ENCODE data around the gene GPR158.

The GPR158 gene

DNA sequence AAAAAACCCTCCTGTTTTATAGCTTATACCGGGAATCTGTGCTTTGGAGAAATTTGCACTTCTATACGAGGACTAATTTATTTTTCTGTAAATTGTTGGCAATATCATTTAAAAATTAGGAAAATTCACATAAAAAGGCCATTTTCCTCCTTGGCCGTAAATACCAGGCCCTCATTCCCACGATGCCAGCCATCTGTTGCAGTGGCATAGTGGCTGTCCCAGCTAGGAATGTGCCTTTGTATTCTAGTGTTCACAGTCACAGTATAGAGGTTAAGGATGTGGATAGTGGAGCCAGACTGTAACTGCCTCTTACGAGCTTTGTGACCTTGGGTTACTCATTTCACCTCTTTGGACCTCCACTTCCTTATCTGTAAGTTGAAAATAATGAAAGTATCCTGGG is 312.5 kb downstream of the GPR158 start:
- no peaks in the 10 kb centered on the region for H3K36me3 ChIP-seq (ENCODE audit: control insufficient read depth in 5 of 5, insufficient read depth in 5 of 5, low read length in 5 of 5)
- no peaks in the 10 kb centered on the region for H3K4me1 ChIP-seq (ENCODE audit: control insufficient read depth in 5 of 5, insufficient read depth in 5 of 5, low read length in 5 of 5)
- H3K9me3 ChIP-seq (ENCODE audit: control insufficient read depth in 5 of 5, low read length in 5 of 5), result peaks cover 0 to 5% (median 3%) of the 10 kb centered on the region in 5 donors
- H3K27me3 ChIP-seq (ENCODE audit: control insufficient read depth in 5 of 5, insufficient read depth in 4 of 5, low read length in 5 of 5), result no peaks in the 10 kb centered on the region
- H3K27ac ChIP-seq (ENCODE audit: low read depth, low read length), result no peak overlapping the region
- no peak overlapping the region for H3K9ac ChIP-seq (ENCODE audit: low read length in 5 of 5)
- H3K4me3 ChIP-seq (ENCODE audit: low read depth in 1 of 5, low read length in 5 of 5), result no peak overlapping the region

DNA sequence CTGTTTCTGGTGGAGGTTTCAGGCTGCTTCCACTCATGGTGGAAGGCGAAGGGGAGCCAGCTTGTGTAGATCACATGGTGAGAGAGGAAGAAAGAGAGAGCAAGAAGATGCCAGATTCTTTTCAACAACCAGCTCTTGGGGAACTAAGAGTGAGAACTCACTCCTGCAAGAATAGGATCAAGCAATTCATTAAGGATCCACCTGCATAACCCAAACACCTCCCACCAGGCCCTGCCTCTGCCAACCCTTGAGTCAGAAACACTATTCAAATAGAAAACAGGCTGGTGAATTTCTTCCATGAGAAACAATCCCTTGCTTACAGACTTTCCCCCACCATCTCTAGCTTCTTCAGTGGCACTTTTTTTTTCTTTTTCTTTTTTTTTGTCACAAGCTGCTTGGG is 317.2 kb downstream of the GPR158 start:
- no peak overlapping the region for H3K27ac ChIP-seq (ENCODE audit: low read depth, low read length)
- H3K27me3 ChIP-seq (ENCODE audit: control insufficient read depth in 5 of 5, insufficient read depth in 4 of 5, low read length in 5 of 5), result no peaks in the 10 kb centered on the region
- no peak overlapping the region for H3K9ac ChIP-seq (ENCODE audit: low read length in 5 of 5)
- no peaks in the 10 kb centered on the region for H3K4me1 ChIP-seq (ENCODE audit: control insufficient read depth in 5 of 5, insufficient read depth in 5 of 5, low read length in 5 of 5)
- no peaks in the 10 kb centered on the region for H3K36me3 ChIP-seq (ENCODE audit: control insufficient read depth in 5 of 5, insufficient read depth in 5 of 5, low read length in 5 of 5)
- H3K9me3 ChIP-seq (ENCODE audit: control insufficient read depth in 5 of 5, low read length in 5 of 5), result no peaks in the 10 kb centered on the region
- H3K4me3 ChIP-seq (ENCODE audit: low read depth in 1 of 5, low read length in 5 of 5), result no peak overlapping the region

DNA sequence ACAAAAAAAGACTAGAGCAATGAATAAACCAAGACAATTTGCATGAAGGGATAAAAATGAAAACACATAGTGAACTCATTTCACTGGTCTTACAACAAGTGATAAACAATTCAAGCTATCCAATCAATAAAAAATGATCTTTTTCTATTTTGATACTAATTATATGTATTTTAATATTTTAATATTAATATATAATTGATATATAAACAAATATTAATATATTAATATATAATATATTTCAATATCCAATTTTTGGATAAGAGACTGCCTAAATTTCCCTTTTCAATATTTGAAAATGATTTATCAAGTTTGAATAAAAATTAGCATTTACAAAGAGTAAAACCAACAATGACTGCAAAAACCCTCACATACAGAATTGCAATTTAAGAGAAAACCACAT is 317.9 kb downstream of the GPR158 start:
- H3K9ac ChIP-seq (ENCODE audit: low read length in 5 of 5), result no peak overlapping the region
- no peaks in the 10 kb centered on the region for H3K4me1 ChIP-seq (ENCODE audit: control insufficient read depth in 5 of 5, insufficient read depth in 5 of 5, low read length in 5 of 5)
- H3K9me3 ChIP-seq (ENCODE audit: control insufficient read depth in 5 of 5, low read length in 5 of 5), result no peaks in the 10 kb centered on the region
- no peak overlapping the region for H3K27ac ChIP-seq (ENCODE audit: low read depth, low read length)
- H3K4me3 ChIP-seq (ENCODE audit: low read depth in 1 of 5, low read length in 5 of 5), result no peak overlapping the region
- no peaks in the 10 kb centered on the region for H3K27me3 ChIP-seq (ENCODE audit: control insufficient read depth in 5 of 5, insufficient read depth in 4 of 5, low read length in 5 of 5)
- H3K36me3 ChIP-seq (ENCODE audit: control insufficient read depth in 5 of 5, insufficient read depth in 5 of 5, low read length in 5 of 5), result no peaks in the 10 kb centered on the region

DNA sequence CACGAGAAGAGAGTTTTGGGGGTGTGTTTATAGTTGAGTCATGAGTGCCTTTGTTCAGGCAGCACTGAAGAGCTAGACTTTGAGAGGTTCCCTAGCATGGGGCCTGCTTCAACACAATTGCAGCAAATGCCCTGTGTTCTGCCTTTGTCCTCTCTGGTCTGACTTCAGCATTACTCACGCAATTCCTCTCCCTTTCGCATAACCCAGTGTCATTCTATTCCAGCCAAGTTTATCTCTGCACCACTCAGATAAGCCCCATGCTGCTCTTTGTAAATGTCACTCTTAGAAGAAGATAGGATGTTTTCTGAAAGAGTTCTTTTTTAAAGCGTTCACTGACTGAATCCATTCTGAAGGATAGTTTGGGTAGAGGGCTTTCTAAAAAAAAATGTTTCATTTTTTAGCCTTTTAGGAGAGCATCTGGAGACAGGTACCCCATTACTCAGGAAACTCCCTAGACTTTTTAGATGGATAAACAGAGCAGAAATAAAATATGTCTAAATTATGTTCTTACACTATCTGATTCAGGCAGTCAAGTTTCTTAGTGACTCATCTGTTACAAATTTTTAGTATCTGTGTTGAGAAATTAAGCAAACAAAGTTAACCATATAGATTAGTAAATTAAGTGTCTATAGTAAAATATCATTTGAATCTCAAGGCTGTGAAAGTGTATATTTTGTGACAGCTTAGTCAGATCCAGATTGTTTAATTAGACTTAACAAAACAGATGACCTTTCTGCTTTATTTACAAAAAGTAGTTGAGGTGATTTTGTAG is 318.5 kb downstream of the GPR158 start:
- Histone ChIP-seq H3K27me3 (ENCODE audit: control insufficient read depth in 5 of 5, insufficient read depth in 4 of 5, low read length in 5 of 5) (no peaks in the 10 kb centered on the region), H3K4me3 (ENCODE audit: low read depth in 1 of 5, low read length in 5 of 5) (no peak overlapping the region), H3K36me3 (ENCODE audit: control insufficient read depth in 5 of 5, insufficient read depth in 5 of 5, low read length in 5 of 5) (no peaks in the 10 kb centered on the region), H3K9me3 (ENCODE audit: control insufficient read depth in 5 of 5, low read length in 5 of 5) (no peaks in the 10 kb centered on the region), H3K27ac (ENCODE audit: low read depth, low read length) (no peak overlapping the region), H3K9ac (ENCODE audit: low read length in 5 of 5) (no peak overlapping the region), H3K4me1 (ENCODE audit: control insufficient read depth in 5 of 5, insufficient read depth in 5 of 5, low read length in 5 of 5) (no peaks in the 10 kb centered on the region)

DNA sequence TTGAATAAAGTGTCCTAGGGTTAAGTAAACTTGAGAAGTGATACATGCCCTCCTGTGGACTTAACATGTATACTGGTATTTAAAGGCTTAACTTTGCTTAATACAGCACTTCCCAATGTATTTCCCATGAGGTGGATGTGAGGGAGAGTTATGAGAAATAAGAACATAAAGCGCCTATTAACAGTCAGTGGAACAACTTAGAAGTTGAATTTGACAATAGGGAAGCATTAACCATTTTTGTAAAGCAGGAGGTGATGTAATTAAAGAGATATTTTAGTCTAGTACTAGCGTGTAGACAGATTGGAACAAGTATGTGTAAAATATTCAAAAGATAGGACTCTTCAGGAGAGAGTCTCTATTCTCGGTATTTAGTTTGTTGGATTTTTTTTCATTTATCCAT is 322.4 kb downstream of the GPR158 start:
- Histone ChIP-seq H3K9me3 (ENCODE audit: control insufficient read depth in 5 of 5, low read length in 5 of 5) (no peaks in the 10 kb centered on the region), H3K36me3 (ENCODE audit: control insufficient read depth in 5 of 5, insufficient read depth in 5 of 5, low read length in 5 of 5) (no peaks in the 10 kb centered on the region), H3K4me1 (ENCODE audit: control insufficient read depth in 5 of 5, insufficient read depth in 5 of 5, low read length in 5 of 5) (peaks cover 0 to 10% (median 7%) of the 10 kb centered on the region in 5 donors), H3K4me3 (ENCODE audit: low read depth in 1 of 5, low read length in 5 of 5) (no peak overlapping the region), H3K27me3 (ENCODE audit: control insufficient read depth in 5 of 5, insufficient read depth in 4 of 5, low read length in 5 of 5) (no peaks in the 10 kb centered on the region), H3K27ac (ENCODE audit: low read depth, low read length) (no peak overlapping the region), H3K9ac (ENCODE audit: low read length in 5 of 5) (no peak overlapping the region)

DNA sequence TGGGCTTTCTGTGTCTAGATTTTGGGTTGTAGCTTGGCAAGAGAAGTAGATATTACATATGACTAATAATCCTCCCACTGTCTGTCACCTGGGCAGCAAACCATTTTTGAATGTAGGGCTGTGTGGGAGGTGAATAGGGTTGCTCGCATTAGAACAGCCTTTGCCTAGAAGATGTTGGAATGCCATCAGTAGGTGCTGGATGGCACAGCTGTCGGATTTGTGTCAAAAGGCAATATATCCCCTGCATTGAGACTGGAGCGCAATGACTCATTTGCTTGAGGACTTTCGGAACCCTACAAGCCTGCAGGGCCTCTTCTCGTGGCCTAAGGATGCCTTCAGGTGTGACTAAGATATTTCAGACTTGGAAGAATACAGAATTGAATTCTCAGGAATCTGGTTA is 323.8 kb downstream of the GPR158 start:
- peaks cover 0 to 24% (median 15%) of the 10 kb centered on the region in 5 donors for H3K4me1 ChIP-seq (ENCODE audit: control insufficient read depth in 5 of 5, insufficient read depth in 5 of 5, low read length in 5 of 5)
- H3K9me3 ChIP-seq (ENCODE audit: control insufficient read depth in 5 of 5, low read length in 5 of 5), result no peaks in the 10 kb centered on the region
- no peak overlapping the region for H3K9ac ChIP-seq (ENCODE audit: low read length in 5 of 5)
- no peaks in the 10 kb centered on the region for H3K27me3 ChIP-seq (ENCODE audit: control insufficient read depth in 5 of 5, insufficient read depth in 4 of 5, low read length in 5 of 5)
- no peaks in the 10 kb centered on the region for H3K36me3 ChIP-seq (ENCODE audit: control insufficient read depth in 5 of 5, insufficient read depth in 5 of 5, low read length in 5 of 5)
- H3K4me3 ChIP-seq (ENCODE audit: low read depth in 1 of 5, low read length in 5 of 5), result no peak overlapping the region
- no peak overlapping the region for H3K27ac ChIP-seq (ENCODE audit: low read depth, low read length)

DNA sequence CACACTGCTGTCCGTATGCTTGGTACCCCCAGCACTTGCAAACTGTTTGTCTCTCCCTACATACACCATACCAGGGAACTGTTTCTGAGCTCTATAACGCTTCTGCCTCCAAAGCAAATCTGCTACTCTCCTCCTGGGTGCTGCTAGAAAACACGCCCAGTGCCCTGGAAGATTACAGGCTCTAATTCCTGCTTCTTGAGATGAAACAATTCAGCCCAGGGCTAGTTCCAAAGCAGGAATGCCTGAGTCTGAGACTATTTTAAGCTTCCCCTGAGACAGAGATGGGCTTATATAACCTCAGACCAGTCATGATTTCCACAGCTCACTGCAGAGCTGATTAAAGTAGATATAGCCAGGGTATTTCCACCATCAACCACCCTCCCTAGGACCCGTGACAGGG is 327.1 kb downstream of the GPR158 start:
- no peaks in the 10 kb centered on the region for H3K9me3 ChIP-seq (ENCODE audit: control insufficient read depth in 5 of 5, low read length in 5 of 5)
- H3K36me3 ChIP-seq (ENCODE audit: control insufficient read depth in 5 of 5, insufficient read depth in 5 of 5, low read length in 5 of 5), result no peaks in the 10 kb centered on the region
- peak overlapping the region; percentile 52 for H3K27ac ChIP-seq (ENCODE audit: low read depth, low read length)
- peak overlapping the region in 3 of 5 donors; percentile 11 to 33 (median 23) for H3K4me3 ChIP-seq (ENCODE audit: low read depth in 1 of 5, low read length in 5 of 5)
- no peak overlapping the region for H3K9ac ChIP-seq (ENCODE audit: low read length in 5 of 5)
- H3K4me1 ChIP-seq (ENCODE audit: control insufficient read depth in 5 of 5, insufficient read depth in 5 of 5, low read length in 5 of 5), result peaks cover 0 to 25% (median 15%) of the 10 kb centered on the region in 5 donors
- H3K27me3 ChIP-seq (ENCODE audit: control insufficient read depth in 5 of 5, insufficient read depth in 4 of 5, low read length in 5 of 5), result no peaks in the 10 kb centered on the region

DNA sequence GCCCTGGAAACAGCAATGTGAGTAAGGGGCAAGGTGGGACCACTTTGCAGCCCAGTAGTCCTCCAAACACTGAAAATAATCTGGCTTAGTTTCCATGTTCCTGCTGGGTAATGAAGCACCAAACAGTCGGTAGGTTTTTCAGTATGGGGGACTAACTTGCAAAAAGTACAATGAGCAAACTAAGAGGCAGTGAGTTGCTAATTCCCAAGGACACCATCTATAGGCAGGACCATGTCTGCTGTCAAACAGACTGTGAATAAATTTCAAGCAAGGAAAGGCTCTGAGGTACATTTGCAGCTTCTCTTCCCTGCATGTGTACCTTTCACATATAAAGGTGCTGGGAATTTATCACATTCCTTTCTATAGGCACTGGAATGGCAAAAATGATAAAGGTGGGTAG is 327.7 kb downstream of the GPR158 start:
- H3K9me3 ChIP-seq (ENCODE audit: control insufficient read depth in 5 of 5, low read length in 5 of 5), result no peaks in the 10 kb centered on the region
- no peaks in the 10 kb centered on the region for H3K27me3 ChIP-seq (ENCODE audit: control insufficient read depth in 5 of 5, insufficient read depth in 4 of 5, low read length in 5 of 5)
- H3K9ac ChIP-seq (ENCODE audit: low read length in 5 of 5), result no peak overlapping the region
- peaks cover 0 to 25% (median 15%) of the 10 kb centered on the region in 5 donors for H3K4me1 ChIP-seq (ENCODE audit: control insufficient read depth in 5 of 5, insufficient read depth in 5 of 5, low read length in 5 of 5)
- peak overlapping the region in 1 of 5 donors; percentile 23 for H3K4me3 ChIP-seq (ENCODE audit: low read depth in 1 of 5, low read length in 5 of 5)
- H3K36me3 ChIP-seq (ENCODE audit: control insufficient read depth in 5 of 5, insufficient read depth in 5 of 5, low read length in 5 of 5), result no peaks in the 10 kb centered on the region
- H3K27ac ChIP-seq (ENCODE audit: low read depth, low read length), result peak overlapping the region; percentile 52

DNA sequence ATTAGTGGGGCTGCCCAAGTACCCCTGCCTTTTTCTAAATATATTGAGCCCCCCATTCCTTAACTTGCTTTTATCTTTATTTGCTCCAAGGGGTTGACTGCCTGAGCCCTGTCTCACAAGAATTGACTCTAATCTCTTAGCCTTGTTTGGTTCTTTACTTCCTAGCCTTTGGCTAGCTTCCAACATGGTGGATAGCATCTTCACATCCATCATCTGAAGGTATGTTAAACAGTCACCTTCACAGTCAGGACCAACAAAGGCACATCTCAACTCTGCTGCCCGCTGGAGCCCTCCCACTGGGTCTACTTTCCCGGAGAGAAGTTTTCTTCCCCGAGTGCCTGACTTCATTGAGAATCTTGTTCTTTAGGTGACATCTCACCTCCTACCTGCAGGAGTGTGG is 329.5 kb downstream of the GPR158 start:
- Histone ChIP-seq H3K27ac (ENCODE audit: low read depth, low read length) (no peak overlapping the region), H3K4me3 (ENCODE audit: low read depth in 1 of 5, low read length in 5 of 5) (no peak overlapping the region), H3K4me1 (ENCODE audit: control insufficient read depth in 5 of 5, insufficient read depth in 5 of 5, low read length in 5 of 5) (peaks cover 0 to 25% (median 15%) of the 10 kb centered on the region in 5 donors), H3K9ac (ENCODE audit: low read length in 5 of 5) (no peak overlapping the region), H3K9me3 (ENCODE audit: control insufficient read depth in 5 of 5, low read length in 5 of 5) (no peaks in the 10 kb centered on the region), H3K27me3 (ENCODE audit: control insufficient read depth in 5 of 5, insufficient read depth in 4 of 5, low read length in 5 of 5) (no peaks in the 10 kb centered on the region), H3K36me3 (ENCODE audit: control insufficient read depth in 5 of 5, insufficient read depth in 5 of 5, low read length in 5 of 5) (no peaks in the 10 kb centered on the region)

DNA sequence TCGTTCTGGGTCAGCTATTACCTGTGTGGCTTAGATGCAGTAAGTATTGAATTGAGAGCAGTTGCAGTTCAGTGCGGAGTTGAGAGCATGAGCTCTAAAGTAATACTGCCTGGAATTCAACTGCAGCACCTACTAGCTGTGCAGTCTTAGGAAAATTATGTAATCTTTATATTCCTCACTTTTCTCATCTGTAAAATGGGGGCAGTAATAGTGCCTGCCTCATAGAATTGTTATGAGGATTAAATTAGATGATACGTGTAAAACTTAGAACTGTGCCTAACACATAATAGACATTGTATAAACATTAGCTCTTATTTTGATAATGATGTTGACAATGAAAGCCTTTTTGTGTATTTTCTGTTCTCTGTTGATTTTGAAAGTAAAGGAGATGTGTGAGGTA is 330.0 kb downstream of the GPR158 start:
- no peak overlapping the region for H3K4me3 ChIP-seq (ENCODE audit: low read depth in 1 of 5, low read length in 5 of 5)
- no peaks in the 10 kb centered on the region for H3K9me3 ChIP-seq (ENCODE audit: control insufficient read depth in 5 of 5, low read length in 5 of 5)
- H3K4me1 ChIP-seq (ENCODE audit: control insufficient read depth in 5 of 5, insufficient read depth in 5 of 5, low read length in 5 of 5), result peaks cover 0 to 25% (median 15%) of the 10 kb centered on the region in 5 donors
- no peaks in the 10 kb centered on the region for H3K27me3 ChIP-seq (ENCODE audit: control insufficient read depth in 5 of 5, insufficient read depth in 4 of 5, low read length in 5 of 5)
- no peak overlapping the region for H3K9ac ChIP-seq (ENCODE audit: low read length in 5 of 5)
- H3K36me3 ChIP-seq (ENCODE audit: control insufficient read depth in 5 of 5, insufficient read depth in 5 of 5, low read length in 5 of 5), result no peaks in the 10 kb centered on the region
- H3K27ac ChIP-seq (ENCODE audit: low read depth, low read length), result no peak overlapping the region

Data from subcutaneous abdominal adipose tissue (tissue), 5 donors.